GM18873 (cell line): Measurements from ENCODE around the gene TNNI3K.

Source experiments
- ATAC-seq: cut with Tn5 transposase; IDR thresholded peaks from one replicate; pipeline ENCODE4 v1.9.1; 2021; ENCODE audit warnings: mild to moderate bottlenecking, moderate library complexity, moderate number of reproducible peaks; ENCODE audit not compliant: unreplicated experiment, low FRiP score

TNNI3K gene

DNA sequence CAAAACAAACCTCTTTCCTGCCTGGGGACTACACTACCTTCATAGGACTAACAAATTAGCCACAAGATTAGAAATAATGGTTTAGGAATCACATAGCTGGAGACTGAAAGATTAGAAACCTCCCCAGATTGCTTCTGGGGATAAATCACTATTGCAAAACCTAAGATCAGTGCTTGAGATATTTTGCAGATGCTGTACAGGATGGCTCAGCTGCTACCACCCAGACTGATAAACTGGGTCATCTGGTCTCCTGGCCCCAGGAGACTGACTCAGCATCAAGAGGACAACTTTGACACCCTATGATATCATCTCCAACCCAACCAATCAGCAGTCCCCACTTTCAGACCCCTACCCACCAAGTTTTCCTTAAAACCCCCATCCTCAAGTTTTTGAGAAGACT is 140.2 kb downstream of the TNNI3K start:
- ATAC-seq: no peak

- no peak for ATAC-seq
These were observed 145.1 kb downstream of the TNNI3K start for GRCh38 chr1:74380252-74380651.

- no peak for ATAC-seq
These were observed 153.7 kb downstream of the TNNI3K start for GRCh38 chr1:74388855-74389254.

- no peak for ATAC-seq
These were observed 157.0 kb downstream of the TNNI3K start for GRCh38 chr1:74392186-74392585.

GRCh38 chr1:74392840-74393239 is 157.7 kb downstream of the TNNI3K start:
- ATAC-seq: no peak

DNA sequence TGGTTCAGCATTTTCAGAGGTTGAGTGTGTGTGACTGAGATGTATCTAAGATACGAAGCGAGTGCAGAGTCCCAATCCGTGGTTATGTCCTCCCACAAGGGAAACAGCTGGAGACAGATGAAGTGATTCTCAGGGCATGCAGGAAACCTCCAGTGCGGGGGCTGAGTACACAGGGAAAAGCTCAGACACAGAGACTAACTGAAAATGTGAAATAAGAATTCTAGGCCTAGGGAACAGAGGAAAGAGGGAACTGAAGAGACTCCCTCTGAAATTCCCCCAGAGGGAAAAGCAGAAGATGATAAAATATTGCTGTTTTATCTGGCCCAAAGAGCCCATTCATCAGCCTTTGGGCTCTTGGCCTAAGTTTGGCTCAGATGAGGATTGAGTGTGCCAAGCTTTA is 160.4 kb downstream of the TNNI3K start:
- ATAC-seq: no peak

DNA sequence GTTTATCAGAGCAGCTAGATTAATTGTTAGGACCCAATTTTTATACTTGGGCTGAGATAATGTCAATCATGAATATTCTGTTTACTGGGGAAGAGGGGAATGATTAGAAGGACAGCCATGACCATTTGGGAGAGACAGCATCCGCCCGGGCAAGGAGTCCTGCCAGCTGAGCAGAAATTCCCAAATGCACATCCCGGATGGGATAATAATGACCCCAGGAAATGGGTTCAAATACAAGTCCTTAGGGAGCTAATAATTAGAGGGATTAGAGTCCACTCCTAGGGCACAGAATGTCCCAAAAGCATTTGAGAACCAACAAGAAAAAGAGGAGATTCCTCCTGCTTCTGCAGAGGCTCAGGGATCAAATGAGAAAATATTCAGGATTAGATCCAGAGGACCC is 161.3 kb downstream of the TNNI3K start:
- no peak for ATAC-seq

GRCh38 chr1:74396933-74397332 is 161.7 kb downstream of the TNNI3K start:
- no peak for ATAC-seq

DNA sequence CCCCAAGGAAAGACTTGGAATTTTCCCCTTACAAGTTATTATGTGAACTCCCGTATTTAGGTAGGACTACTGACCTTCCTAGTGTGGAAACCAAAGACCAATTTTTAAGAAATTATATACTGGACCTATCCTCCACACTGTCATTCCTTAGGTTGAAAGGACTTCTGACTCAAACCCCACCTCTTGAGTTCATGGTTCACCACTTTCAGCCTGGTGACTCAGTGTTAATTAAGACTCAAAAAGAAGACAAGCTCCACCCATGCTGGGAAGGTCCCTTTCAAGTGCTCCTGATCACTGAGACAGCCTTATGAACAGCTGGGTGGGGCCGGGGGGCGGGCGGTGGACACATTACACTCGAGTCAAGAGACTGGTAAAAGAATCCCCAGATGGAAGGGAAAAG is 164.1 kb downstream of the TNNI3K start:
- peak; percentile 76 for ATAC-seq

- ATAC-seq: no peak
These were observed 167.7 kb downstream of the TNNI3K start for GRCh38 chr1:74402873-74403272.

GRCh38 chr1:74403606-74404005 is 168.4 kb downstream of the TNNI3K start:
- no peak for ATAC-seq

- no peak for ATAC-seq
These were observed 171.6 kb downstream of the TNNI3K start for GRCh38 chr1:74406759-74407158.

DNA sequence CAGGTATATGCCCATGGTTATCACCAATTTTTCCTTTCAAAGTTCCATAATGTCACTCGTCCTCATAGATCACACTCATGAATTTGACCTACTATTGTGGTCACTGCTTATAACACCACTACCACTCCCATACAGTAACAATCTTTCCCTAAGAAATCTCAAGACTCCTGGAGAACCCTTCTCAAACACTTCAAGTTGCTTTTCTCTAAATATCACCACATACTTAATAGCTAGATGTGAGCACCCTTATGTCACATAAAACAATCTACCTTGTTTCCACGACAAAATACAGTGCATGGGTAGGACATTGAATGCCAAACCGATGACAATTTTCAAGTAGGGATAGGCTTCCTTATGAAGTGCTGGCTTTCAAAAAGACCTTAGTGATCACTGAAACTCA is 172.7 kb downstream of the TNNI3K start:
- ATAC-seq: no peak

- ATAC-seq: no peak
These were observed 177.1 kb downstream of the TNNI3K start for GRCh38 chr1:74412244-74412643.

DNA sequence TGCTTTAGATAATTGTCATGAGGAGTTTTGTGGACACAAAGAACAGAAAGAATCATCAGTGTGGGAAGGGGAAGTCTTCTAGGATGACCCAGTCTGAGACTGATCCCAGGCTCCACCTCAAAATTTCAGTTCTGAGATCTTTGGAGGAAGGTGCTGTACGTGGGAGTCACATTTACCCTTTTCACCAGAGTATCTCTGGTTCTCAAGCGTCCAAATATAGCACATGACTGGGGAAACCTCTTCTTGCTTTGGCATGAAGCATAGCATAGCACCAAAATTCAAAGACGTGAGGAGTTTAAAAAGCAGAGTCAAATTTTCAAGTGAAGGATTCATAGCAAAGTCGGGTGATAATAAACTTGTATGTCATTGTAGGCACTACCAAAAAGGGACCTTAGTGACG is 180.7 kb downstream of the TNNI3K start:
- no peak for ATAC-seq

DNA sequence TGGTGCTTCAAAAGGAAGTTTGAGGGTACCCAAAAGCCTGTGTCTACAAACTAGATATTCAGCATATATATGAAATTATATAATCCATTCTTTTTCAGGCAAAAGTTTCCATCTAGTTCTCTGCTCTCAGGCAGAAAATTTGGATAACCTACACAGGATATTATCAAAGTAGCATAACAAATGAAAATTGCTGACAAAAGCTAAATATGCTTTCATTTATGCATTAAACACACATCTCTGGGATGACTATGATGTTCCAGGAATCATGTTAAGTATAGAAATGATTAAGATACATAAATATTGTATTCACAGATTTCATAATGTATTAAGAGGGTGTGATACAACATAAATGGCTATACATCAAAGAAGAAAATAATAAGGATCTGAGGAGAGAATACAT is 184.4 kb downstream of the TNNI3K start:
- ATAC-seq: no peak

- ATAC-seq: no peak
These were observed 185.3 kb downstream of the TNNI3K start for GRCh38 chr1:74420467-74420866.

- no peak for ATAC-seq
These were observed 187.5 kb downstream of the TNNI3K start for GRCh38 chr1:74422421-74423292.

- ATAC-seq: no peak
These were observed 188.3 kb downstream of the TNNI3K start for GRCh38 chr1:74423471-74423870.

DNA sequence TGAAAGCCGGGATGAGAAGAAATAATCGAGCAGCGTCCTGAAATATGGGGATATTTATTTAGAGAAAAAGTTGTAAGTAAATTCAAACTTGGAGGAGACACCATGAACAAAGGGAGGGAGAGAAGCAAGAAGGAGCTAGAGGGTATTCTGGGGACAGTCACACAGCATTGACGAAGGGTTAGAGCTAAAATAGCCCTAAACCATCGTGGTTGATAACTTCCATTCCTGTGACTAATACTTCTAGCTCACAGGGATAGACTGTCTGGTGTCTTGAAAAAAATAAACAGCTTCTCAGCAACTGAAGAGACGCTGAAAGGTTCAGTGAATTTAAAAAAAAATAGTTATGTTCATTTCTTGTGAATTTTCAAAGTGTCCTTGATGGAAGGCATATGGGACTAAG is 190.5 kb downstream of the TNNI3K start:
- ATAC-seq: no peak

DNA sequence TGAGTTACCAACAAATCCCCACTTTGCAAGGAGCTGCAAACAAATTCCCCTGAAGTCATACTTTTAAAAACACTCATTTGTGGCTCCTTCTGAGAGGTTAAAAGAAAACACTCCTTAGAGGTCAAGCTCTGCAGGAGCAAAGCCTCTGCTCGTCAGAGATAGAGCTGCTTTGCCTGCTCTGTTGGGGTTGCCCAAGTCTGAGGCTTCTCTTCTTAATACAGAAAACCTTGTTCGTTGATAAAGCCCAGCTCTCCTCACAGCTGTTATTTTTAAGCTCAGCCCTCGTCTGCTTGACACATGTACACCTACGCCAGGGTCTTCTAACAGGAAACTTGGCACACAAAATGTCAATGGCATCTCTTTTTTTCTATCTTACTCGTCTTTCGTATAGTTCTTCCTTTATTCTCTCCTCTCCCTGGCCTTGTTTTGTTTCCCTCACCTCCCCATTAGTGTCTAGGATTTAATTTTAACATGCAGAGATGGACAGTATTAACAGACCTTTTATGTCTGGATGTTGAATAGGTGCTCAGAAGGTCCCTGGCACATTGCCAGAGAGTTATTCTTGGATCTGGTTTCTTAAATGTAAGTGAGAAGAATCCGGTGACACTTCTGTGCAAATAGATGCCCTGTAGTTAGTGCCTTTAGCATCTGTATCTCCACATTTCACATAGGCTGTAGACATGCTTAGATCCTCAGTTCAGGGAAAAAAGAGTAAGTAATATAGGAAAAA is 191.2 kb downstream of the TNNI3K start:
- ATAC-seq: no peak

GRCh38 chr1:74427681-74428080 is 192.5 kb downstream of the TNNI3K start:
- no peak for ATAC-seq
